ENCODE measurements around the gene RBM11. TPM values are rescaled to one million over a fixed set of nuclear protein-coding genes. Genes with fewer than 3 reads are reported as not detected.

Gene RBM11
- total RNA-seq, 1 donor from 2014 or later: 4.6 TPM

DNA sequence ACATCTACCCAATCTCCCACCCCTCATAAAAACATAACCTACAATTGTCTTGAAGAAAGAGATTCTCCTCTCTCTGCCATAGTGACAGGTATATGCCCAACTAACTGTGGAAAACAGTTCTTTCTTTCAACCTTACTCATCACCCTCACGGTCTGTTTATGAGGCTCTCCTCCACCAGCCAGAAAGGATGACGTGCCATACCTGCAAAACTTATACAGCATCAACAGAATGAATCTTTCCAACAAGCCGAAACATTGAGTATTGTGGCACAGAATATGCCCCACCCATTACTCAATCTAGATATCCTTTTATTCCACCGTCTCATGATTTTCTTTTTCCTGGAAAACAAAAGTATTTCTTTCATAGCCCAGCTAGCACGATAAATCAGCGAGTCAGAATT, 55.7 kb downstream of the RBM11 start:
- peaks cover 7% of the 10 kb centered on the region for H3K27me3 ChIP-seq (ENCODE audit: control insufficient read depth, insufficient read depth, low read length)
- H3K4me3 ChIP-seq (ENCODE audit: low read depth, low read length): no peak overlapping the region
- no peaks in the 10 kb centered on the region for H3K36me3 ChIP-seq (ENCODE audit: control insufficient read depth, insufficient read depth, low read length)
- TF ChIP-seq, protein P1, sequence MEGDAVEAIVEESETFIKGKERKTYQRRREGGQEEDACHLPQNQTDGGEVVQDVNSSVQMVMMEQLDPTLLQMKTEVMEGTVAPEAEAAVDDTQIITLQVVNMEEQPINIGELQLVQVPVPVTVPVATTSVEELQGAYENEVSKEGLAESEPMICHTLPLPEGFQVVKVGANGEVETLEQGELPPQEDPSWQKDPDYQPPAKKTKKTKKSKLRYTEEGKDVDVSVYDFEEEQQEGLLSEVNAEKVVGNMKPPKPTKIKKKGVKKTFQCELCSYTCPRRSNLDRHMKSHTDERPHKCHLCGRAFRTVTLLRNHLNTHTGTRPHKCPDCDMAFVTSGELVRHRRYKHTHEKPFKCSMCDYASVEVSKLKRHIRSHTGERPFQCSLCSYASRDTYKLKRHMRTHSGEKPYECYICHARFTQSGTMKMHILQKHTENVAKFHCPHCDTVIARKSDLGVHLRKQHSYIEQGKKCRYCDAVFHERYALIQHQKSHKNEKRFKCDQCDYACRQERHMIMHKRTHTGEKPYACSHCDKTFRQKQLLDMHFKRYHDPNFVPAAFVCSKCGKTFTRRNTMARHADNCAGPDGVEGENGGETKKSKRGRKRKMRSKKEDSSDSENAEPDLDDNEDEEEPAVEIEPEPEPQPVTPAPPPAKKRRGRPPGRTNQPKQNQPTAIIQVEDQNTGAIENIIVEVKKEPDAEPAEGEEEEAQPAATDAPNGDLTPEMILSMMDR (IDR thresholded peaks at IDR 0.05; ENCODE audit: insufficient read depth, low read length, poor library complexity, severe bottlenecking): no peak
- DNase-seq (ENCODE audit: low read depth): no peak

DNA sequence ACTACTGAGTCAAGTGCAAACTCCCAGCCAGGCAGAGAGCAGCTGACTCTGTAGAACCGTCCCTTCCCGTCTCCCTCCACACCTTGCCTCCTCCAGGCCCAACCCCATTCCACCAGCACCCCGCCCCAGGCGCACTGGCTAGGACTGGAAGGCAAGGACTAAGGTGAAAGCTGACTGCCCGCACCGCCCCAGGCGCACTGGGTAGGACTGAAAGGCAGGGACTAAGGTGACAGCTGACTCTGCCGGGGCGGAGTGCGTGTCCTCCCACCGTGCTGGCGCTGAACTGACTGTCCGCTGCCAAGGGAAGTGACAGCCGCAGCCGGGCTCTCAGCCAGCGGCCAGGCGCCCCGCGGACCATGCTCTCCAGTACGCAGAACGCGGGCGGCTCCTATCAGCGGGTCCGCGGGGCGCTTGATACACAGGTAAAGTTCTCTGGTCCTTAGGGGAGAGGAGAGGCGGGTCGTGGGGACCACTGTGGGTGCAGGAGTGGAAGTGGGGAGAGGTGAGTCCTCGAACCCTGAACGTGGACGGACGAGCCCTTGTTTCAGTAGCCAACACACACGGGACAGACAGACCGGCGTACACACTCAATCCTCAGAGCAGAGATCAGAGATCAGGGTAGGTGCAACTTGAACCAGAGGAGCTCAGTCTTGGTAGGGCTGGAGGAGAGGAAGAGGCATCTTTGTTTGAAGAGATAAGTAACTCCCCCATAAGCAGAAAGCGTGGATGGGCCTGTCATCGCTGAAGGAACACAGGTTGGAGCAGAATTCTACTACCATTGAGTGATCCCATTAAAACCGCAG, 58.0 kb downstream of the RBM11 start:
- no peak for DNase-seq (ENCODE audit: low read depth)
- Histone ChIP-seq H3K4me3 (ENCODE audit: low read depth, low read length) (peak overlapping the region; percentile 13), H3K36me3 (ENCODE audit: control insufficient read depth, insufficient read depth, low read length) (no peaks in the 10 kb centered on the region), H3K27me3 (ENCODE audit: control insufficient read depth, insufficient read depth, low read length) (peaks cover 7% of the 10 kb centered on the region)
- TF ChIP-seq, protein P1 (IDR thresholded peaks at IDR 0.05; ENCODE audit: insufficient read depth, low read length, poor library complexity, severe bottlenecking): no peak

DNA sequence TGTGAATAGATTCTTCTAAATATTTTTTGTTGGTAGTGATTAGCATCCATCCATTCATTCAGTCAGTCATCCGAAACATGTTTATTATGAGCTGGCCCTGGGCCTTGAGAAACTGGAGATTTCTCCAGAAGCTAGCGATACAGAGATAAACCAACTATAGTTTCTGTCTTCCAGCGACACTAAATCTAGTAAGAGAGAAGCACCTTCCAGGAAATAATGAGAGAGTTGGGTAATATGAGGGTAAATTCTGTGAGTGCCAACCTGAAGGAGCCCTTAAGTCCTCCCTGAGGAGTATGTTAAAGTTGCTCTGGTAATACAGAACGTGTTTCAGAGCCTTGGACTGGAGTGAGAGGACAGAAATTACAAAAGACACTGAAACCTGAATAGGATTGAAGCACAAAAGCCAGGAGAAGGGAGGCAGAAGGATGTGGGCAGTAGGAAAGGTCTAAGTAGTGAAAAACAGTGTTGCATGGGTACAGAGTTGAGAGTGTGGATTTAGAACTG, 59.8 kb downstream of the RBM11 start:
- no peak overlapping the region for H3K4me3 ChIP-seq (ENCODE audit: low read depth, low read length)
- TF ChIP-seq, protein P1 (IDR thresholded peaks at IDR 0.05; ENCODE audit: insufficient read depth, low read length, poor library complexity, severe bottlenecking): no peak
- no peak for DNase-seq (ENCODE audit: low read depth)
- H3K27me3 ChIP-seq (ENCODE audit: control insufficient read depth, insufficient read depth, low read length): peaks cover 7% of the 10 kb centered on the region
- H3K36me3 ChIP-seq (ENCODE audit: control insufficient read depth, insufficient read depth, low read length): no peaks in the 10 kb centered on the region

Other genes with a start within 250 kb of the RBM11 start
- gene LIPI, start 5.2 kb upstream of the RBM11 start, total RNA-seq: not detected in 2 replicates
- 82.7 and 87.6 TPM in 2 replicates for gene HSPA13, start 167.0 kb downstream of the RBM11 start, total RNA-seq

Data from kidney epithelial cell (primary cell).